ENCODE results near the gene SGMS1.

The SGMS1 gene

DNA sequence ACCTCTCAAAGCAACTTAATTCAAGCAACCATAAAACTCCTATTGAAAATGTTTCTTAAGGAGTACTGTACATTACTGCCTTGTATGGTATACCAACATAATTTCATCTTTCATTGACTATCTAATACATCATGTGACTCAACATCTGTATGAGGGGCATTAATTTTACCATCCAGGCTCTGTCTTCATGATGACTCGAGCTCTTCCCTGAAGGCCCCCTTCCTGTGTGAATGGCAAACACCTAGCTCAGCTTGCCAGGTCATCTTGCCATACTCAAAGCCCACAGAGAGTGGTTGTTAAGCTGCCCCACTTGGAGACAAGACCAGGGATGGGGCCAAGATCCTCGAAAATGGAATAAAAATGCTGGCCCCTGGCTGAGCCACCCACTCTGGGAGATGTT, 82.4 kb downstream of the SGMS1 start:
- no peak overlapping the region for H2BK15ac ChIP-seq (ENCODE audit: low read length)
- no peak overlapping the region for H3K27ac ChIP-seq (replicated peaks; ENCODE audit: low read length)
- no peak overlapping the region for H2AFZ ChIP-seq (ENCODE audit: low read length)
- no peak overlapping the region for H3K4me3 ChIP-seq (ENCODE audit: low read length in 2 of 2)
- no peak for DNase-seq (ENCODE audit: low spot score)
- H3K4ac ChIP-seq (ENCODE audit: low read length): no peak overlapping the region
- H3K14ac ChIP-seq (ENCODE audit: low read length): no peak overlapping the region
- H4K8ac ChIP-seq (ENCODE audit: low read depth, low read length): no peak overlapping the region
- no peak overlapping the region for H3K4me2 ChIP-seq (ENCODE audit: insufficient read depth, low read length, poor library complexity, severe bottlenecking)
- no peak overlapping the region for H2BK120ac ChIP-seq (ENCODE audit: low read depth, low read length)
- H4K91ac ChIP-seq (ENCODE audit: low read depth, low read length, poor library complexity): no peak overlapping the region
- no peaks in the 10 kb centered on the region for H3K27me3 ChIP-seq (ENCODE audit: control insufficient read depth in 3 of 3, insufficient read depth in 3 of 3, low read depth in 1 of 3, low read length in 3 of 3)
- H3K23ac ChIP-seq (ENCODE audit: low read depth, low read length, poor library complexity): no peak overlapping the region
- H3K18ac ChIP-seq (ENCODE audit: low read length): no peak overlapping the region
- no peak overlapping the region for H2AK5ac ChIP-seq (ENCODE audit: low read depth, low read length)
- H3K9me3 ChIP-seq (replicated peaks in 1 of 2; ENCODE audit: control insufficient read depth in 2 of 2, insufficient read depth in 1 of 2, low read depth in 1 of 2, low read length in 2 of 2): peaks cover 0 to 2% of the 10 kb centered on the region in 2 donors
- H3K36me3 ChIP-seq (replicated peaks in 1 of 2; ENCODE audit: control insufficient read depth in 2 of 2, insufficient read depth in 2 of 2, low read length in 2 of 2): no peaks in the 10 kb centered on the region
- H2BK12ac ChIP-seq (ENCODE audit: low read length): no peak overlapping the region
- H3K4me1 ChIP-seq (ENCODE audit: control insufficient read depth in 2 of 2, insufficient read depth in 1 of 2, low read depth in 1 of 2, low read length in 2 of 2): peaks cover 5 to 7% of the 10 kb centered on the region in 2 donors
- no peak overlapping the region for H3K9ac ChIP-seq (ENCODE audit: low read depth, low read length, poor library complexity)
- H3K79me1 ChIP-seq (ENCODE audit: low read depth, low read length): peaks cover 4% of the 10 kb centered on the region
- no CpG with 5 or more reads among the region's 2 CpGs for WGBS, 2 donors (ENCODE audit: extremely low coverage in 2 of 2, insufficient read length in 2 of 2, insufficient replicate concordance in 1 of 2)
- H2BK5ac ChIP-seq (ENCODE audit: low read length): no peak overlapping the region

DNA sequence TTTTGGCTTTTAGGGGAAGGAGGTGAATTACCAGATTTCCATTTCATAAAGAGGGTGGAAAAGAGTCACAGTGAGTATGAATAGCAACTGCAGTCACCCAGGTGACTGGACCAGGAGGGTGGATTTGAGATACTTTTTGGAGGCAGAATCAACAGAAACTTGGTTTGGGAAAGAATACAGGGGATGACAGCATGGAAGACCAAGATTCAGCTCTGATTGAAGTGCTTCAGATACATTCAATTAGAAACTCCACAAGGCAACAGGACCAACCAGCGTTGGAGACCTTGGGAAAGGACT, 83.0 kb downstream of the SGMS1 start:
- DNase-seq (ENCODE audit: low spot score): no peak
- H3K14ac ChIP-seq (ENCODE audit: low read length): no peak overlapping the region
- no peaks in the 10 kb centered on the region for H3K36me3 ChIP-seq (replicated peaks in 1 of 2; ENCODE audit: control insufficient read depth in 2 of 2, insufficient read depth in 2 of 2, low read length in 2 of 2)
- H2AK5ac ChIP-seq (ENCODE audit: low read depth, low read length): no peak overlapping the region
- no peak overlapping the region for H3K18ac ChIP-seq (ENCODE audit: low read length)
- H2BK5ac ChIP-seq (ENCODE audit: low read length): no peak overlapping the region
- no peak overlapping the region for H4K91ac ChIP-seq (ENCODE audit: low read depth, low read length, poor library complexity)
- H3K79me1 ChIP-seq (ENCODE audit: low read depth, low read length): peaks cover 4% of the 10 kb centered on the region
- no peak overlapping the region for H2BK15ac ChIP-seq (ENCODE audit: low read length)
- no peaks in the 10 kb centered on the region for H3K27me3 ChIP-seq (ENCODE audit: control insufficient read depth in 3 of 3, insufficient read depth in 3 of 3, low read depth in 1 of 3, low read length in 3 of 3)
- no peak overlapping the region for H3K4me2 ChIP-seq (ENCODE audit: insufficient read depth, low read length, poor library complexity, severe bottlenecking)
- no peak overlapping the region for H2AFZ ChIP-seq (ENCODE audit: low read length)
- no peak overlapping the region for H3K9ac ChIP-seq (ENCODE audit: low read depth, low read length, poor library complexity)
- WGBS, 2 donors (ENCODE audit: extremely low coverage in 2 of 2, insufficient read length in 2 of 2, insufficient replicate concordance in 1 of 2): no CpG with 5 or more reads among the region's 1 CpG
- no peak overlapping the region for H3K27ac ChIP-seq (replicated peaks; ENCODE audit: low read length)
- no peak overlapping the region for H4K8ac ChIP-seq (ENCODE audit: low read depth, low read length)
- no peak overlapping the region for H2BK12ac ChIP-seq (ENCODE audit: low read length)
- H2BK120ac ChIP-seq (ENCODE audit: low read depth, low read length): no peak overlapping the region
- H3K4me3 ChIP-seq (ENCODE audit: low read length in 2 of 2): no peak overlapping the region
- no peak overlapping the region for H3K23ac ChIP-seq (ENCODE audit: low read depth, low read length, poor library complexity)
- peaks cover 0 to 2% of the 10 kb centered on the region in 2 donors for H3K9me3 ChIP-seq (replicated peaks in 1 of 2; ENCODE audit: control insufficient read depth in 2 of 2, insufficient read depth in 1 of 2, low read depth in 1 of 2, low read length in 2 of 2)
- peaks cover 5 to 7% of the 10 kb centered on the region in 2 donors for H3K4me1 ChIP-seq (ENCODE audit: control insufficient read depth in 2 of 2, insufficient read depth in 1 of 2, low read depth in 1 of 2, low read length in 2 of 2)
- H3K4ac ChIP-seq (ENCODE audit: low read length): no peak overlapping the region

DNA sequence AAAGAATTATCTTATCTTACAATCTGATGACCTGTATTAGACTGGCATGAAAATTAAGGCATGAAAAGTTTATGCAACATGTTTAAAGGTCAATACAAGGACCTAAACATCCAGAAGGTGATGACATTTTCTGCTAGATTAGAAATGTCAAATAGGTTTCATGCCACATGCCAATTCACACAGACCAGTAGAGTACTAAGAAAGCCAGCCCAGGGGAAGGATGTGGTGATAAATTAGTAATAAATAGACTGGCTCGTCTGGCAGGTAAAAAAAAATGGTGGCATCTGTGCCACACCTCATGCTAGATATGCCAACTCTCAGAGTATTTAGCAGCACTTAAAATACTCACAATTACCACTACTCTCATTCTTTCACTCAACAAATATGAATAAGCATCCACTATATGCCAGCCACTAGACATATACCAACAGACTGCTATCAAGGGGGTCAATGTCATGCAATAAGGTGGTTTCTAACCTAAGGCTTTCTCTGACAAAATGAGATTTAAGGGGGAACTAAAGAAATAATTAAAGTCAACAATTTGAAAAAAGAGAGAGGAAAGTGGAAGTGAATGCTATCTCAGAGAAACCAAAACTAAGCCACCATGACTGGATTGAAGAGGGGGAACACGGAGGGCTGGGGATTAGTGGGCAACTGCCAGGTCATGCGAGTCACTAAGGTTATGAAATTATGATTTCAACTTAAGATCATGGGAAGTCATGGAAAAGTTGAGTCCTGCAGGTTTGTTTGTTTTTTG, 83.5 kb downstream of the SGMS1 start:
- H2BK15ac ChIP-seq (ENCODE audit: low read length): no peak overlapping the region

DNA sequence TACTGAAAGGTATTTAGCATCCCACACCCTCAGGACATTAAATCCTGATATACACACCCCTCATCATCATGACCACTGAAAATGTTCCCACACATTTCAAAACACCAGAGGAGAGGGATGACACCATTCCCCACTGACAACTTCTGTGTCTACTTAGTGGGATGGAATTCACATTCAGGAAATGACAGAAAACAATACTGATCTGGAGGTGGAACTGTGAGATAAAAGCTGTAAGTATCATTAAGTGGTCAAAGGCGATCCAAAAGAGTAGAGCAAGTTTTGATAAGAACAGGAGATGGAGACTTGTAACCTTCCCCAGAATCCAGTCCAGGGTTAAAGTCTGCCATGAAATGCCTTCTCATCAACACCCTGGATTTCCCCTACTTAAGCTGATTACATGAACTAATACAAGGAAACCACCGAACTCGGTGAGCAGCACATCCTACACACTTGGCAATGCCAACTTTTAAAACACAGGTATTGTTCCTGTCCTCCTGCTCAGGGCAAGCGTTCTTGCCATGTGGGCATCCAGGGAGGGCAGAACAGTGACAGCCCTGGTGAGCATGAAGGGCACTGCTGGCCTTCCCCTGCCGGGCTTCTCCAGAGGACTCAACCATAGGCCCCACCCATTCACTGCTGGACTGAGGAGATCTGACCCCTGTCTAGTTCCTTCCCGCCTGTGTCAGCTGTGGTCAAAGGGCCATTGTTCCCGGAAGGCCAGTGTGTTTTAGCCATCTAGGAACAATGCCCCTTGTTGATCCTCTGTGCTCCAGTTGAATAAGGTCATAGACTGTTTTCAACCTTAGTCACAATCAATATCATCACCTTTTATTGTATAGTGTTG, 85.0 kb downstream of the SGMS1 start:
- Histone ChIP-seq H3K23ac (ENCODE audit: low read depth, low read length, poor library complexity) (no peak overlapping the region), H3K4me2 (ENCODE audit: insufficient read depth, low read length, poor library complexity, severe bottlenecking) (no peak overlapping the region), H2AK5ac (ENCODE audit: low read depth, low read length) (peak overlapping the region; percentile 56), H2BK5ac (ENCODE audit: low read length) (no peak overlapping the region), H2BK15ac (ENCODE audit: low read length) (no peak overlapping the region), H4K91ac (ENCODE audit: low read depth, low read length, poor library complexity) (no peak overlapping the region), H2BK120ac (ENCODE audit: low read depth, low read length) (no peak overlapping the region), H3K14ac (ENCODE audit: low read length) (no peak overlapping the region), H3K18ac (ENCODE audit: low read length) (peak overlapping the region; percentile 48), H3K4me1 (ENCODE audit: control insufficient read depth in 2 of 2, insufficient read depth in 1 of 2, low read depth in 1 of 2, low read length in 2 of 2) (peaks cover 5 to 7% of the 10 kb centered on the region in 2 donors), H3K27me3 (ENCODE audit: control insufficient read depth in 3 of 3, insufficient read depth in 3 of 3, low read depth in 1 of 3, low read length in 3 of 3) (no peaks in the 10 kb centered on the region), H3K9ac (ENCODE audit: low read depth, low read length, poor library complexity) (no peak overlapping the region), H3K4ac (ENCODE audit: low read length) (no peak overlapping the region), H2BK12ac (ENCODE audit: low read length) (no peak overlapping the region), H3K4me3 (ENCODE audit: low read length in 2 of 2) (no peak overlapping the region), H3K79me1 (ENCODE audit: low read depth, low read length) (peaks cover 4% of the 10 kb centered on the region), H2AFZ (ENCODE audit: low read length) (no peak overlapping the region), H3K27ac (replicated peaks; ENCODE audit: low read length) (no peak overlapping the region), H3K36me3 (replicated peaks in 1 of 2; ENCODE audit: control insufficient read depth in 2 of 2, insufficient read depth in 2 of 2, low read length in 2 of 2) (no peaks in the 10 kb centered on the region), H3K9me3 (replicated peaks in 1 of 2; ENCODE audit: control insufficient read depth in 2 of 2, insufficient read depth in 1 of 2, low read depth in 1 of 2, low read length in 2 of 2) (peaks cover 0 to 2% of the 10 kb centered on the region in 2 donors), H4K8ac (ENCODE audit: low read depth, low read length) (peak overlapping the region; percentile 48)
- WGBS, 2 donors (ENCODE audit: extremely low coverage in 2 of 2, insufficient read length in 2 of 2, insufficient replicate concordance in 1 of 2): no CpG with 5 or more reads among the region's 7 CpGs
- no peak for DNase-seq (ENCODE audit: low spot score)

More for the DNA sequence above, 83.5 kb downstream of the SGMS1 start:
- Histone ChIP-seq H3K18ac (ENCODE audit: low read length) (no peak overlapping the region), H3K9me3 (replicated peaks in 1 of 2; ENCODE audit: control insufficient read depth in 2 of 2, insufficient read depth in 1 of 2, low read depth in 1 of 2, low read length in 2 of 2) (peaks cover 0 to 2% of the 10 kb centered on the region in 2 donors), H3K14ac (ENCODE audit: low read length) (no peak overlapping the region), H3K4me2 (ENCODE audit: insufficient read depth, low read length, poor library complexity, severe bottlenecking) (no peak overlapping the region), H4K91ac (ENCODE audit: low read depth, low read length, poor library complexity) (no peak overlapping the region), H3K4ac (ENCODE audit: low read length) (no peak overlapping the region), H4K8ac (ENCODE audit: low read depth, low read length) (no peak overlapping the region), H3K79me1 (ENCODE audit: low read depth, low read length) (peaks cover 4% of the 10 kb centered on the region), H2BK12ac (ENCODE audit: low read length) (no peak overlapping the region), H3K27me3 (ENCODE audit: control insufficient read depth in 3 of 3, insufficient read depth in 3 of 3, low read depth in 1 of 3, low read length in 3 of 3) (no peaks in the 10 kb centered on the region), H3K4me1 (ENCODE audit: control insufficient read depth in 2 of 2, insufficient read depth in 1 of 2, low read depth in 1 of 2, low read length in 2 of 2) (peaks cover 5 to 7% of the 10 kb centered on the region in 2 donors), H3K4me3 (ENCODE audit: low read length in 2 of 2) (no peak overlapping the region), H2AFZ (ENCODE audit: low read length) (no peak overlapping the region), H3K9ac (ENCODE audit: low read depth, low read length, poor library complexity) (no peak overlapping the region), H3K36me3 (replicated peaks in 1 of 2; ENCODE audit: control insufficient read depth in 2 of 2, insufficient read depth in 2 of 2, low read length in 2 of 2) (no peaks in the 10 kb centered on the region), H2AK5ac (ENCODE audit: low read depth, low read length) (no peak overlapping the region), H3K23ac (ENCODE audit: low read depth, low read length, poor library complexity) (no peak overlapping the region), H2BK120ac (ENCODE audit: low read depth, low read length) (no peak overlapping the region), H2BK5ac (ENCODE audit: low read length) (no peak overlapping the region), H3K27ac (replicated peaks; ENCODE audit: low read length) (no peak overlapping the region)
- WGBS, 2 donors (ENCODE audit: extremely low coverage in 2 of 2, insufficient read length in 2 of 2, insufficient replicate concordance in 1 of 2): no CpG with 5 or more reads among the region's 3 CpGs
- DNase-seq (ENCODE audit: low spot score): no peak
